Testis (tissue), 2 donors: ENCODE measurements around the gene FAM53B.

Experiments used
- CTCF ChIP-seq, 3 experiments: fragments of 450-650 bp in 2 of 3; fragments of 200-600 bp in 1 of 3; sonication (generic) in 1 of 3; IDR thresholded peaks; one replicate each; pipeline ENCODE4 v1.5.1; 2016 to 2019; ENCODE audit warnings: antibody characterized with exemption in 3 of 3, mild to moderate bottlenecking in 2 of 3, moderate library complexity in 1 of 3
- POLR2A ChIP-seq: fragments of 450-650 bp; IDR thresholded peaks from one replicate; pipeline ENCODE4 v1.6.1; 2017; ENCODE audit warnings: antibody characterized with exemption, mild to moderate bottlenecking, moderate library complexity

DNA sequence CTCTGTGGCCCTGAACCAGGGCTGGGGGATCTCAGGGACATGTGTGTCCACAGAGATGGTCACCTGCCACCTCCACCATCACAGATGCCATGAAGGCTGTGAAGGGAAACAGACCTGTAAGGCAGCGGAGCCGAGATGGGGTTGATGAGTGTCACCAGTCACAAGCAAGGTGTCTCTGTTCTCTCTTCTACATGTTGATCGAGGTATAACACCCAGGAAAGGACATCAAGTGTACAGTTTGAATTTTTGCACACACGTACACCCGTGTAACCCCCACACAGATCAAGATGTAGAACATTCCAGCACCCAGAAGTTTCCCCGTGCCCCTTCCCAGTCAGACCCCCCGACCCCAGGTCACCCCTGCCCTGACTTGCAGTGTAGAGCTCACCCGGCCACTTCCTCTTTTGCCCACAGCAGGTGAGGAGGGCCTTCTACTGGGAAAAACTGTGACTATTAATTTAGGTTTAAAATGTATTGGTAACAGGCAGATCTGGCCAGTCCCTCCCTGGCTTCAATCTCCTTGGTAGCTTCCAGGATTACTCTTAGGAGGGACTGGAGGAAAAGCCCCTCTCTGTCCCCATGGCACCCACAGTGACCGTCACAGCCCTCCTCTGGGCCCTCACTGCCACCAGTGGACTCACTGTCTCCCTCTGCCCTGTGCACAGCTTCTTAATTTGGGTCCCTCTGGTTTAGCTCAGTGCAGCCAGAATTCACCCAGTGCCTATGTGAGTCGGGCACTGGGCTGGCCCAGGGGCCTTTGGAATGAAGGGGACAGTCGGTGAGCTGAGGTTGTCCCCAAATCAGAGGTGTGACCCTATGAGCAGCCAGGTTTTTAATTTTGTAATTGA lies 174.3 kb downstream of the FAM53B start:
- TF ChIP-seq CTCF (IDR thresholded peaks at IDR 0.05) (no peak), POLR2A (no peak)
